ENCODE measurements around the gene PTGS1.
A peak's percentile ranks its signal among the peaks of the same experiment; 100 is the strongest.
"Not testable (repeated sequence)": the region's sequence is repeated elsewhere in the genome, so short reads cannot be mapped to it uniquely, and the experiment has no call there.

Gene PTGS1

GRCh38 chr9:122347348-122348287, 23.2 kb upstream of the PTGS1 start:
- no peak for DNase-seq (ENCODE audit: low spot score)

DNA sequence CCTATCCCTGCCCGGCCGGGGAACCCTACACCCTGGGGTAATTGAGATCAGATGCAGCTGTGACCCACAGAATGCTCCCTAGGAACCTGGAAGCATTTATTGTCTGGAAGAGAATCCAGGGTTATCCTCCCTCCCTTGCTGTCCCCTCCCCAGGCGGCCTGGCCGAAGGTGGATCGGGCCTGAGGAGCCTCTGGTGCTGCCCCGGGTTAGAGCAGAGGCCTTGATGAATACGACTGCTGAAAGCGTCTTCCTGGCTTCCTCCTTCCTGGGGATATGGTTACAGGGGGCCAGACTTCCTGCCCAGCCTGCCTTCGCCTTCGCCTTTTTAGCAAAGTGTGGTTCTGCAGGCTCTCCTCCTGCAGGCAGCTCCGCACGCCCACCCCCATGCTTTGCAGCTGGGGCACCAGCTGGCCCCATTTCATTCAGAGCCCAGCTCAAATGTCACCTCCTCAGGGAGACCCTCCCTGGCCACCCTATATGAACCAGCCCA, 22.5 kb upstream of the PTGS1 start:
- DNase-seq (ENCODE audit: low spot score): no peak

GRCh38 chr9:122348791-122349190, 22.0 kb upstream of the PTGS1 start:
- no peak for DNase-seq (ENCODE audit: low spot score)

GRCh38 chr9:122349201-122349600, 21.6 kb upstream of the PTGS1 start:
- no peak for DNase-seq (ENCODE audit: low spot score)

- peak; percentile 87 for DNase-seq (ENCODE audit: low spot score)
Observed at GRCh38 chr9:122350577-122351355, 20.1 kb upstream of the PTGS1 start.

- DNase-seq (ENCODE audit: low spot score): no peak
Observed at GRCh38 chr9:122354536-122355199, 16.2 kb upstream of the PTGS1 start.

DNA sequence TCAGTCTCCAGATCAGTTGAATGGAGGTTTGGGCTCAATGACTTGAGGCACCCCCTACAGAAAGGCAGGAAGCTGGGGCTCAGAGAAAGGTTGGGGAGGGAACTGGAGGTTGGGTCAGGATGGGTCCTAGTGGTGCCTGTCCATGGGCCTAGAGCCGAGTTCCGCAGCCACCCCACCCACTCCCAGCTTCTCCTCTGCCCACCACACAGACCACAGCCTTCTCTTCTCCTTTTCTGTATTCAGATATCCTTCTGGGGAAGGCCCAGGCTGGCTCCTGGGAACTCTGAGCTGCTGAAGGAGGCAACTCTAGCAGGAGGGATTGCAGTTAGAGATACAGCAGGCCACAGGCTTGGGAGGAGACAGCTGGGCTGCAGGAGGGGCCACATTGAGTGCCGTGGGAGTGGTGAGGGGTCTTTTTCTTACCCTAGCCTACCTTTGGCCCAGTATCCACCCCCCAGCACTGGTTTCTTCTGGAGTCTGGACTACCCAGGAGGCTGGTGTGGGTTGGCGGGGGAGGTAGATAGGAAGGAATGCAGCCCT, 15.4 kb upstream of the PTGS1 start:
- DNase-seq (ENCODE audit: low spot score): no peak

DNA sequence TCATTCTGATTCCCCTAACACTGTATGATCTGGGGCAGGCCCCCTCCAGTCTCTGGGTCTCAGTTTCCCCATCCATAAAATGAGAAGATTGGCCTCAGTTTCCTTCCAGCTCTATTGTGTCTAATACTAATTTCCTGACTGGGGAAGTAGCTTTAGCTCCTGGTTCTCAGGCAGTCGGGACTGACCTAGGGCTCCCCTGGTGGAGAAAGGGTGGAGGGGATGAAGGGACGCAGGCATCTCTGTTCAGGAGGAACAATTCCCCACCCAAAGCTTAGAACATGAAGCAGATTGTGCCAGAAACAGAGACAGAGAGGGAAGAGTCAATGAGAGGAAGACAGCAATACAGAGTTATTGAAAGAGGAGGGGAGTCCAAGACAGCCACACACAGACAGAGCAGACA, 14.2 kb upstream of the PTGS1 start:
- DNase-seq (ENCODE audit: low spot score): no peak

GRCh38 chr9:122360891-122361290, 9.9 kb upstream of the PTGS1 start:
- no peak for DNase-seq (ENCODE audit: low spot score)

GRCh38 chr9:122363131-122363530, 7.7 kb upstream of the PTGS1 start:
- DNase-seq (ENCODE audit: low spot score): not testable (repeated sequence)

- no peak for DNase-seq (ENCODE audit: low spot score)
Observed at GRCh38 chr9:122364117-122364782, 6.6 kb upstream of the PTGS1 start.

DNA sequence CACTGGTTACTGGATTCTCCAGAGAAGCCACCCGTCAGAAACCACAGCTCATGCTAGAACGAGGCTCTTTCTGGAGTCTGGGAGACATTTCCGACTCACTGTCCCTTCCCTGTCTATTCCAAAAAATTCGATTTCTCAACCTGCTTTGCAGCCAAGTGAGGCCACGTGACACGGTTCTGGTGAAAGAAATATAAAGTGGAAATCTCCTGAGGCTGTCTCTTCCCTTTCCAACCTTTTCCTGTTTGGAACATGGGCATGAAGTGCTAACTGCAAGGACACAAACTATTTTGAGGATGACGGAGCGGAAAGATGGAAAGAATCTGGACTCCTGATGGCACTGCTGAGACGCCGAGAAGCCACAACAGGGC, 6.1 kb upstream of the PTGS1 start:
- DNase-seq (ENCODE audit: low spot score): no peak

DNA sequence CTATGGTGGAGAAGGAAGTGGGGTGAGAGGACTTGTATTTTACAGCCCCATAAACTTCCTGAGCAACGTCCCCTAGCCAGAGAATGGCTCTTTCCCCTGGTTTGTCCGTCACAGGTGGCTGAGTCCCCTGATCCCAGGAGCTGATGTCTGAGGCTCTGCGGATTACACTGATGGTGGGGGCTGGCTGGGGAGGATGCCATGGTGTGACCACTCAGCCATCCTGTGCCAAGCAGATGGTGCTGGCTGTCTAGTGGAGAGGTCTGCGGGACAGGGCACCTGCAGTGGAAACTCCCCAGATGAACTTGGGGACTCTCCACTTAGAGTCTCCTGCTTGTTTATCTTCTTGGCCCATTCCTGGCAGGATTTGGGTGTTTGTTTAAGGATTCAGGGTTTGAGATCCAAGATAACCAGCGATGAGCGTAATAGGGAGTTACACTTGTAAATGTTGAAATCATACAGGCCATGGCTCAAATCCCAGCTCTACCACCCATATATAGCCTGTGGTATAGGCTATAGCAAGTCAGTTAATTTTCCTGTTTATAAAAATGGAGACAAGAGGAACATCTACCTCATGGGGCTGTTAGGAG, 4.7 kb upstream of the PTGS1 start:
- DNase-seq (ENCODE audit: low spot score): no peak

- DNase-seq (ENCODE audit: low spot score): no peak
Observed at GRCh38 chr9:122367065-122367464, 3.8 kb upstream of the PTGS1 start.

DNA sequence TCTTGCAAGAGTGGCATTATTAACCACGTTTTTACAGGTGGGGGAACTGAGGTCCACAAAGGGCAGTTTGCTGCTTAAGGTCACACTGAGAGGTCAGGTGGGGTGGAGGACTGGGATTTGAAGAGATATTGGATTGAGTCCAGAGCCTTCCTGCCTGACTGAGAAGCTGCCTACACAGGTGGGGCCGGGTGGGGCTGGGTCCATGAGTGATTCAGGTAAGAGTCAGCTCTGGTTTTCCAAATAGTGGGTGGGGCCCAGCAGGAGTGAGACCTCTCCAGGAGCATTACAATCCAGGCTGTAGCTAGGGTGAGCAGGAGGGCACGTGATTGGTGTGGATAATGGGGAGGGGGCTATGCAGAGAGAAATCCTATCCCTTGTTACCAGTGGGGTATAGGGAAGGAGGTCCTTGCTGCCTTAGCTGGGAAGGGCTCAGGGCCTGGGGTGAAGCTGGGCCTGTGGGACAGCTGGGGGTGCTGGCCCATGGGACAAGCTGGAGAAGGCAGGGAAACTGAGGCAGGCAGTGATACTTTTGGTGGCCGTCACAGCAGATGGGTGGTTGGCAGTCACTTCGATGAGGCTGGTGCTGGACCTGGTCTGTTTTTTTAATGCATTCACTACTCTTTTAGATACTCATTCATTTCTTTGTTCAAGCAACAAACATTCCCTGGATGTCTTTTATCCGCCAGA, 2.9 kb upstream of the PTGS1 start:
- DNase-seq (ENCODE audit: low spot score): no peak

DNA sequence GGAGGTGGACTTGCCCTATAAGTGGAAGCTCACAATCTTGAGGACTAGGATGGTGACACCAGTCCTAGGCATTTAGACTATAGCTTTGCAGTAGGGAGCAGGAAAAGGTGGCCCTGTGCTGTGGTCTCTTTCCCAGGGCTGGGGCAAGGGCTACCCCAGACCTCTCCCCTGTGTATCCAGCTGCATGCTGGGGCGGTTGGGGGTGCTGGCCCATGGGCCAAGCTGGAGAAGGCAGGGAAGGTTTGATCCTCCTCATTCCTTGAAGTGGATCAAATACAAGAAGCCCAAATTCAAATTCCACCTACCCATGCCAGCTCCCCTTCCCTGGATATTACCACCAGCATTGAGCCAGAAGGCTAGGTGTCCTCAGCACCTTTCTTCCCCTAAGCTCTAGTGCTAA, 2.2 kb upstream of the PTGS1 start:
- DNase-seq (ENCODE audit: low spot score): no peak

GRCh38 chr9:122370303-122370702, 521 bp upstream of the PTGS1 start:
- DNase-seq (ENCODE audit: low spot score): no peak

GRCh38 chr9:122371846-122372245, 1.0 kb downstream of the PTGS1 start:
- no peak for DNase-seq (ENCODE audit: low spot score)

DNA sequence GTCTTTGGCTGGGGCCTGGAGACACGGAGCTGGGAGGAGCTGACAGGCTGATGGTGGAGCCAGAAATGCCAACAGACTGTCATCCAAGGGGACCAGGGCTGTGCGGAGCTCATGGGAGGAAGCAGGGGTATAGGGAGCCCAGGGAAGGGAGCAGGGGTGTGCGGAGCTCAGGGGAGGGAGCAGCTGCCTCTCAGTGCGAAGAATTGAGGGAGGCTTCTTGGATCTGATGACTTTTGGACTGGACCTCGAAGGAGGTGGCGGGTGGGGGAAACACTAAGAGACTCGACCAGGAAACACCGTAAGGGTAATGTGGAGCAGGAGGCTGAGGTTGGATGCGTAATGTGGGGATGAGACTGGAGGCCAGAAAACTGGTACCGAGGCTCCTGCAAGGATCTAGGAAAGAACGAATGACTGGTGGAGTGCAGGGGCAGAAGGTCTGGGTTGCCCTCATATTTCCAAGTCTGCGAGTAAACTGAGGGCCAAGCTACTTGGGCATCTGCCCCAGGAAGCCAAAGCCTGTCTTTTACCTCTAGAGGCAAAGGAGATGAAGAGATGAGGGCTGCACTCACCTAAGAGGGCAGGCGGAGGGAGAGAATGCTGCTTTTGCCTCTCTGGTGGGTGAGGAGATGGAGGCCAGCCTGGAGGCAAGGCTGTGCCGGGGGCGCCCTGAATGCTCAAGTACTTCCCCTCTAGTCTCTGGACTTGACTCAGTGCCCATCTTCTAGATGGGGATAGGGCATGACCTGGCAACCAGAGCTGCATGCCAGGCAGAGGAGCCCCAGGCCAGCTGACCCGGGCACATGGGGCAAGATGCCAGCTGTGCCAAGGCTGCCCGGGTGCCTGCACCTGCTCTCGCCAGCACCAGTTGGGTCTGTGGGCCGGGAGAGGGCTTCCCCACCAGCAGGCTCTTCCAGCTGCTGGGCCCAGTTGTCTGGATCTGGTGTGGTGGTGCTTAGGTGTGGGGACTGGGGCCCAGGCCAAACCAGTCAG, 2.3 kb downstream of the PTGS1 start:
- DNase-seq (ENCODE audit: low spot score): no peak

All from hepatic stellate cell (primary cell).